Measurements from ENCODE around the gene DRP2. TPM values are rescaled to one million over a fixed set of nuclear protein-coding genes. Genes with fewer than 3 reads are reported as not detected.

DRP2 gene
- total and polyA plus RNA-seq, 4 donors, result under 0.01 to 0.23 TPM; not detected in 2

DNA sequence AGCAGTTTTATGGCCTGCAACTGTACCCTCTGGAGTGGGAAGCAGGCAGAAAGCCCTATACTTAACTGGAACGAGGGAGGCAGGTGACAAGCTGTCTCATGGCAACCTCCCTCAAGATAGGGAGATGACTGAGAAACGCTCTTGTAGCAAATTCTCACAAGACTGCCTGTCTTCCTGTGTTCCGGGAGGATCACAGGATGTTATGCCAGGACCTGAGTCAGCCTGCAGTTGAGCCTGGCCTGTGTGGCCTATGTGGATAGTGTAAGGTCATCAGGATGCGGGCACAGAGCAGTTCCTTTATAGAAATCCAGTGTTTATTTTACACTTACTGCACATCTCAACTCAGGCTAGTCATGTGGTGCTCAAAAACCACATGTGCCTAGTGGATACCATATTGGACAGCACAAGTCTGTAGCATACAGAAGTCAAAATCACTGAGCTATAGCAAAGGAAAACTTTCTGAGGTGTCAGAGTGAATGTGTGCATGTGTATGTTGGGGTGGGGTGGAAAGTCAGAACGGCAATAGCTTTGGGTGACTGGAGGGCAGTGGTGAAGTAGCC is 46.4 kb downstream of the DRP2 start:
- WGBS, result 74% methylated on average over 5 of the region's 5 CpGs
- no peak for DNase-seq (ENCODE audit: low spot score)
- Histone ChIP-seq H3K36me3 (ENCODE audit: control insufficient read depth in 4 of 4, insufficient read depth in 3 of 4, low read depth in 1 of 4, low read length in 3 of 4) (no peaks in the 10 kb centered on the region), H3K9me3 (ENCODE audit: control insufficient read depth in 4 of 4, low read length in 3 of 4) (no peaks in the 10 kb centered on the region), H3K4me1 (ENCODE audit: control insufficient read depth in 4 of 4, insufficient read depth in 4 of 4, low read length in 3 of 4) (no peaks in the 10 kb centered on the region), H3K4me3 (ENCODE audit: low read depth in 1 of 3, low read length in 3 of 3) (no peak overlapping the region), H3K9ac (ENCODE audit: low read depth in 1 of 2, low read length in 2 of 2) (no peak overlapping the region), H3K27me3 (ENCODE audit: control insufficient read depth in 4 of 4, insufficient read depth in 4 of 4, low read length in 3 of 4) (peaks cover 0 to 2% (median 0%) of the 10 kb centered on the region in 4 donors), H3K27ac (ENCODE audit: low read depth in 1 of 2, low read length in 2 of 2) (no peak overlapping the region)
- no peak for TF ChIP-seq GABPA (IDR thresholded peaks at IDR 0.05 in 1 of 2, conservative IDR thresholded peaks at IDR 0.05 in 1 of 2)
- no peak for TF ChIP-seq RXRA (IDR thresholded peaks at IDR 0.05)
- no peak for TF ChIP-seq RAD21 (IDR thresholded peaks at IDR 0.05)
- no peak for TF ChIP-seq SP1 (IDR thresholded peaks at IDR 0.05)
- TF ChIP-seq, protein P1, sequence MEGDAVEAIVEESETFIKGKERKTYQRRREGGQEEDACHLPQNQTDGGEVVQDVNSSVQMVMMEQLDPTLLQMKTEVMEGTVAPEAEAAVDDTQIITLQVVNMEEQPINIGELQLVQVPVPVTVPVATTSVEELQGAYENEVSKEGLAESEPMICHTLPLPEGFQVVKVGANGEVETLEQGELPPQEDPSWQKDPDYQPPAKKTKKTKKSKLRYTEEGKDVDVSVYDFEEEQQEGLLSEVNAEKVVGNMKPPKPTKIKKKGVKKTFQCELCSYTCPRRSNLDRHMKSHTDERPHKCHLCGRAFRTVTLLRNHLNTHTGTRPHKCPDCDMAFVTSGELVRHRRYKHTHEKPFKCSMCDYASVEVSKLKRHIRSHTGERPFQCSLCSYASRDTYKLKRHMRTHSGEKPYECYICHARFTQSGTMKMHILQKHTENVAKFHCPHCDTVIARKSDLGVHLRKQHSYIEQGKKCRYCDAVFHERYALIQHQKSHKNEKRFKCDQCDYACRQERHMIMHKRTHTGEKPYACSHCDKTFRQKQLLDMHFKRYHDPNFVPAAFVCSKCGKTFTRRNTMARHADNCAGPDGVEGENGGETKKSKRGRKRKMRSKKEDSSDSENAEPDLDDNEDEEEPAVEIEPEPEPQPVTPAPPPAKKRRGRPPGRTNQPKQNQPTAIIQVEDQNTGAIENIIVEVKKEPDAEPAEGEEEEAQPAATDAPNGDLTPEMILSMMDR (IDR thresholded peaks at IDR 0.05; ENCODE audit: low read depth, low read length, missing input control), result no peak
- no peak for TF ChIP-seq EGR1 (IDR thresholded peaks at IDR 0.05; ENCODE audit: low read depth in 2 of 2)
- TF ChIP-seq, protein P2, sequence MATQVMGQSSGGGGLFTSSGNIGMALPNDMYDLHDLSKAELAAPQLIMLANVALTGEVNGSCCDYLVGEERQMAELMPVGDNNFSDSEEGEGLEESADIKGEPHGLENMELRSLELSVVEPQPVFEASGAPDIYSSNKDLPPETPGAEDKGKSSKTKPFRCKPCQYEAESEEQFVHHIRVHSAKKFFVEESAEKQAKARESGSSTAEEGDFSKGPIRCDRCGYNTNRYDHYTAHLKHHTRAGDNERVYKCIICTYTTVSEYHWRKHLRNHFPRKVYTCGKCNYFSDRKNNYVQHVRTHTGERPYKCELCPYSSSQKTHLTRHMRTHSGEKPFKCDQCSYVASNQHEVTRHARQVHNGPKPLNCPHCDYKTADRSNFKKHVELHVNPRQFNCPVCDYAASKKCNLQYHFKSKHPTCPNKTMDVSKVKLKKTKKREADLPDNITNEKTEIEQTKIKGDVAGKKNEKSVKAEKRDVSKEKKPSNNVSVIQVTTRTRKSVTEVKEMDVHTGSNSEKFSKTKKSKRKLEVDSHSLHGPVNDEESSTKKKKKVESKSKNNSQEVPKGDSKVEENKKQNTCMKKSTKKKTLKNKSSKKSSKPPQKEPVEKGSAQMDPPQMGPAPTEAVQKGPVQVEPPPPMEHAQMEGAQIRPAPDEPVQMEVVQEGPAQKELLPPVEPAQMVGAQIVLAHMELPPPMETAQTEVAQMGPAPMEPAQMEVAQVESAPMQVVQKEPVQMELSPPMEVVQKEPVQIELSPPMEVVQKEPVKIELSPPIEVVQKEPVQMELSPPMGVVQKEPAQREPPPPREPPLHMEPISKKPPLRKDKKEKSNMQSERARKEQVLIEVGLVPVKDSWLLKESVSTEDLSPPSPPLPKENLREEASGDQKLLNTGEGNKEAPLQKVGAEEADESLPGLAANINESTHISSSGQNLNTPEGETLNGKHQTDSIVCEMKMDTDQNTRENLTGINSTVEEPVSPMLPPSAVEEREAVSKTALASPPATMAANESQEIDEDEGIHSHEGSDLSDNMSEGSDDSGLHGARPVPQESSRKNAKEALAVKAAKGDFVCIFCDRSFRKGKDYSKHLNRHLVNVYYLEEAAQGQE (IDR thresholded peaks at IDR 0.05), result no peak
- TF ChIP-seq, protein P3, sequence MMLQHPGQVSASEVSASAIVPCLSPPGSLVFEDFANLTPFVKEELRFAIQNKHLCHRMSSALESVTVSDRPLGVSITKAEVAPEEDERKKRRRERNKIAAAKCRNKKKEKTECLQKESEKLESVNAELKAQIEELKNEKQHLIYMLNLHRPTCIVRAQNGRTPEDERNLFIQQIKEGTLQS (IDR thresholded peaks at IDR 0.05), result no peak
- TF ChIP-seq HNF4A (conservative IDR thresholded peaks at IDR 0.05), result no peak
- TF ChIP-seq YY1 (IDR thresholded peaks at IDR 0.05), result no peak
- no peak for TF ChIP-seq JUND (IDR thresholded peaks at IDR 0.05)
- no peak for TF ChIP-seq NR2F2 (IDR thresholded peaks at IDR 0.05)
- TF ChIP-seq, protein P4, sequence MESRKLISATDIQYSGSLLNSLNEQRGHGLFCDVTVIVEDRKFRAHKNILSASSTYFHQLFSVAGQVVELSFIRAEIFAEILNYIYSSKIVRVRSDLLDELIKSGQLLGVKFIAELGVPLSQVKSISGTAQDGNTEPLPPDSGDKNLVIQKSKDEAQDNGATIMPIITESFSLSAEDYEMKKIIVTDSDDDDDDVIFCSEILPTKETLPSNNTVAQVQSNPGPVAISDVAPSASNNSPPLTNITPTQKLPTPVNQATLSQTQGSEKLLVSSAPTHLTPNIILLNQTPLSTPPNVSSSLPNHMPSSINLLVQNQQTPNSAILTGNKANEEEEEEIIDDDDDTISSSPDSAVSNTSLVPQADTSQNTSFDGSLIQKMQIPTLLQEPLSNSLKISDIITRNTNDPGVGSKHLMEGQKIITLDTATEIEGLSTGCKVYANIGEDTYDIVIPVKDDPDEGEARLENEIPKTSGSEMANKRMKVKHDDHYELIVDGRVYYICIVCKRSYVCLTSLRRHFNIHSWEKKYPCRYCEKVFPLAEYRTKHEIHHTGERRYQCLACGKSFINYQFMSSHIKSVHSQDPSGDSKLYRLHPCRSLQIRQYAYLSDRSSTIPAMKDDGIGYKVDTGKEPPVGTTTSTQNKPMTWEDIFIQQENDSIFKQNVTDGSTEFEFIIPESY (IDR thresholded peaks at IDR 0.05), result no peak
- no peak for TF ChIP-seq FOXA1 (IDR thresholded peaks at IDR 0.05)
- TF ChIP-seq TAF1 (conservative IDR thresholded peaks at IDR 0.05), result no peak
- TF ChIP-seq FOXA2 (IDR thresholded peaks at IDR 0.05), result no peak

DNA sequence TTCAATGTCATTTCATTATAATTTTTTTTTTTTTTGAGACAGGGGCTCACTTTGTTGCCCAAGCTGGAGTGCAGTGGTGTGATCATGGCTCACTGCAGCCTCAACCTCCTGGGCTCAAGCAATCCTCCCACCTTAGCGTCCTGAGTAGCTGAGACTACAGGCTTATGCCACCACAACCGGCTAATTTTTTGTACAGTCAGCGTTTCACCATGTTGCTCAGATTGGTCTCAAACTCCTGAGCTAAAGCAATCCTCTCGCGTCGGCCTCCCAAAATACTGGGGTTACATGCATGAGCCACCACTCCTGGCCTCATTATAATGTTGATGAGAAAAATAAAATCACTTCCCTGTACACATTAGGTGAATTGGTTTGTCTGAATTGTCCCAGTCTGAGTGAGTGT is 54.6 kb downstream of the DRP2 start:
- Histone ChIP-seq H3K4me3 (ENCODE audit: low read depth in 1 of 3, low read length in 3 of 3) (no peak overlapping the region), H3K36me3 (ENCODE audit: control insufficient read depth in 4 of 4, insufficient read depth in 3 of 4, low read depth in 1 of 4, low read length in 3 of 4) (no peaks in the 10 kb centered on the region), H3K27ac (ENCODE audit: low read depth in 1 of 2, low read length in 2 of 2) (no peak overlapping the region), H3K4me1 (ENCODE audit: control insufficient read depth in 4 of 4, insufficient read depth in 4 of 4, low read length in 3 of 4) (no peaks in the 10 kb centered on the region), H3K9me3 (ENCODE audit: control insufficient read depth in 4 of 4, low read length in 3 of 4) (no peaks in the 10 kb centered on the region), H3K27me3 (ENCODE audit: control insufficient read depth in 4 of 4, insufficient read depth in 4 of 4, low read length in 3 of 4) (peaks cover 0 to 5% (median 0%) of the 10 kb centered on the region in 4 donors), H3K9ac (ENCODE audit: low read depth in 1 of 2, low read length in 2 of 2) (no peak overlapping the region)
- TF ChIP-seq, protein P2 (IDR thresholded peaks at IDR 0.05), result no peak
- TF ChIP-seq FOXA2 (IDR thresholded peaks at IDR 0.05), result no peak
- TF ChIP-seq SP1 (IDR thresholded peaks at IDR 0.05), result no peak
- TF ChIP-seq RXRA (IDR thresholded peaks at IDR 0.05), result no peak
- TF ChIP-seq, protein P3 (IDR thresholded peaks at IDR 0.05), result no peak
- WGBS, result 91% methylated on average over 6 of the region's 6 CpGs
- no peak for DNase-seq (ENCODE audit: low spot score)
